HCT116 (cell line): ENCODE measurements around the gene BLOC1S2. TPM values are rescaled to one million over a fixed set of nuclear protein-coding genes. Genes with fewer than 3 reads are reported as not detected.

Experiments
- ATAC-seq: fragments of 200-7000 bp; cut with Tn5 transposase; 2 replicates; pipeline ENCODE4 v1.9.1; 2020; ENCODE audit warnings: mild to moderate bottlenecking, moderate library complexity
- BruUV-seq: library from RNA; stranded (reverse); fragments of 400-500 nt; replicated peaks from 2 replicates; lab custom pipeline; 2021; lab: Mats Ljungman, UMichigan
- CTCF ChIA-PET: fragments of 300-600 bp; sonication (Branson Sonifier 250); formaldehyde crosslinking; loops from one replicate; lab custom pipeline; 2021; ENCODE audit warnings: antibody characterized with exemption; lab: Charles Lee
- POLR2A ChIA-PET: fragments of 300-600, 350-600 bp; sonication (Branson Sonifier 250); formaldehyde crosslinking; loops from one replicate; lab custom pipeline; 2021; ENCODE audit warnings: antibody characterized with exemption; lab: Charles Lee
- RAD21 ChIA-PET, 2 experiments: fragments of 300-600 bp; sonication (Branson Sonifier 250); formaldehyde crosslinking; loops; one replicate each; lab custom pipeline; 2023; ENCODE audit warnings: low total read pairs in 2 of 2; ENCODE audit not compliant: uncharacterized antibody in 2 of 2, unreplicated experiment in 2 of 2, low non-redundant PET in 1 of 2; lab: Charles Lee
- DNase-seq: peaks from one replicate; pipeline ENCODE4 v3.0.0-alpha.2; 2010; ENCODE audit warnings: low read depth, low spot score
- H2AFZ ChIP-seq: fragments of 200-600 bp; shearing (Covaris generic), sonication (generic); 2 replicates; pipeline ENCODE4 v1.6.1; 2017; ENCODE audit warnings: low read depth, mixed run types, mixed read lengths, antibody characterized with exemption, low read length; ENCODE audit not compliant: poor library complexity, severe bottlenecking
- H3K27ac ChIP-seq: 2 replicates; pipeline ENCODE4 v1.5.1; 2012; ENCODE audit warnings: low read depth, low read length
- H3K27me3 ChIP-seq: fragments of 200-600 bp; sonication (generic); 2 replicates; pipeline ENCODE4 v1.6.1; 2016; ENCODE audit warnings: mixed run types, low read length, mixed read lengths; ENCODE audit not compliant: insufficient read depth
- H3K36me3 ChIP-seq, 2 experiments: fragments of 200-500 bp in 1 of 2; fragments of 200-600 bp in 1 of 2; sonication (Bioruptor generic) in 1 of 2; sonication (generic) in 1 of 2; 2 replicates each; pipeline versions ENCODE4 v1.5.1 to v1.6.1; 2014 to 2016; ENCODE audit warnings: low read length in 2 of 2, inconsistent platforms in 1 of 2, mixed read lengths in 1 of 2, mixed run types in 1 of 2; ENCODE audit not compliant: insufficient read depth in 2 of 2, control insufficient read depth in 1 of 2
- H3K4me1 ChIP-seq, 2 experiments: fragments of 200-600 bp in 1 of 2; sonication (generic) in 1 of 2; 2 replicates each; pipeline versions ENCODE4 v1.5.1 to v1.6.1; 2012 to 2017; ENCODE audit warnings: low read length in 2 of 2, inconsistent platforms in 1 of 2, mild to moderate bottlenecking in 1 of 2, mixed read lengths in 1 of 2, mixed run types in 1 of 2, moderate library complexity in 1 of 2; ENCODE audit not compliant: insufficient read depth in 2 of 2, control insufficient read depth in 1 of 2
- H3K4me2 ChIP-seq: fragments of 200-600 bp; sonication (generic); 2 replicates; pipeline ENCODE4 v1.6.1; 2017; ENCODE audit warnings: mixed run types, low read length, mixed read lengths
- H3K4me3 ChIP-seq, 2 experiments: fragments of 200-600 bp in 1 of 2; sonication (generic) in 1 of 2; replicated peaks in 1 of 2; 2 replicates each; pipeline ENCODE4 v1.5.1; 2011 to 2016; ENCODE audit warnings: low read length in 2 of 2, control low read depth in 1 of 2, low read depth in 1 of 2, mild to moderate bottlenecking in 1 of 2, mixed read lengths in 1 of 2, mixed run types in 1 of 2
- H3K79me2 ChIP-seq: fragments of 200-600 bp; sonication (generic); 2 replicates; pipeline ENCODE4 v1.6.1; 2017; ENCODE audit warnings: mild to moderate bottlenecking, mixed run types, low read length, moderate library complexity, mixed read lengths; ENCODE audit not compliant: insufficient read depth
- H3K9ac ChIP-seq: fragments of 200-600 bp; sonication (generic); 2 replicates; pipeline ENCODE4 v1.6.1; 2016; ENCODE audit warnings: low read length, mixed read lengths
- H3K9me2 ChIP-seq: fragments of 200-600 bp; sonication (generic), shearing (Covaris generic); 2 replicates; pipeline ENCODE4 v1.6.1; 2017; ENCODE audit warnings: mixed run types, mild to moderate bottlenecking, moderate library complexity; ENCODE audit not compliant: insufficient read depth
- H3K9me3 ChIP-seq, 2 experiments: fragments of 200-500 bp in 1 of 2; fragments of 200-600 bp in 1 of 2; sonication (Bioruptor generic) in 1 of 2; sonication (generic) in 1 of 2; 2 replicates each; pipeline ENCODE4 v1.6.1; 2014 to 2017; ENCODE audit warnings: low read length in 2 of 2, mixed read lengths in 2 of 2, inconsistent platforms in 1 of 2, low read depth in 1 of 2, mild to moderate bottlenecking in 1 of 2, mixed run types in 1 of 2, moderate library complexity in 1 of 2; ENCODE audit not compliant: control insufficient read depth in 1 of 2, insufficient read depth in 1 of 2
- H4K20me1 ChIP-seq: fragments of 200-600 bp; sonication (generic), shearing (Covaris generic); 2 replicates; pipeline ENCODE4 v1.6.1; 2017; ENCODE audit warnings: mixed run types, mild to moderate bottlenecking, moderate library complexity; ENCODE audit not compliant: insufficient read depth
- CTCF ChIP-seq, 3 experiments: fragments of 200-600 bp in 1 of 3; sonication (generic) in 1 of 3; IDR thresholded peaks in 2 of 3; conservative IDR thresholded peaks in 1 of 3; 2 replicates each; pipeline ENCODE4 v1.5.1; 2012 to 2017; ENCODE audit warnings: low read depth in 2 of 3, low read length in 2 of 3, antibody characterized with exemption in 1 of 3, borderline replicate concordance in 1 of 3, control low read depth in 1 of 3, mild to moderate bottlenecking in 1 of 3, mixed read lengths in 1 of 3, mixed run types in 1 of 3, moderate library complexity in 1 of 3; ENCODE audit not compliant: insufficient read depth in 1 of 3
- FOSL1 ChIP-seq: IDR thresholded peaks from 2 replicates; pipeline ENCODE4 v1.6.1; 2012; ENCODE audit warnings: low read depth
- POLR2A ChIP-seq: IDR thresholded peaks from 2 replicates; pipeline ENCODE4 v1.7.0; 2011; ENCODE audit warnings: borderline replicate concordance; ENCODE audit not compliant: insufficient read depth, insufficient read length; ENCODE audit errors: extremely low read depth
- POLR2AphosphoS5 ChIP-seq: IDR thresholded peaks from 2 replicates; pipeline ENCODE4 v1.6.1; 2011; ENCODE audit warnings: mild to moderate bottlenecking, low read depth, low read length, moderate library complexity
- RAD21 ChIP-seq: IDR thresholded peaks from 2 replicates; pipeline ENCODE4 v1.6.1; 2012; ENCODE audit warnings: low read depth, mild to moderate bottlenecking
- SP1 ChIP-seq: IDR thresholded peaks from 2 replicates; pipeline ENCODE4 v1.6.1; 2012; ENCODE audit warnings: low read depth
- intact Hi-C: fragments of 100-400 bp; cut with micrococcal nuclease; formaldehyde crosslinking; loops from 2 replicates; pipeline ENCODE4 v1.10.0; 2022
- total RNA-seq: library from RNA; stranded (reverse); gene quantifications from one replicate; pipeline ENCODE4 v1.2.1, GENCODE V29; 2021; ENCODE audit not compliant: unreplicated experiment
- TF ChIP-seq, protein P1 (sequence below): IDR thresholded peaks from 2 replicates; pipeline ENCODE4 v1.6.1; 2011; ENCODE audit warnings: mild to moderate bottlenecking, low read length, moderate library complexity; ENCODE audit not compliant: insufficient replicate concordance; ENCODE audit errors: extremely low read depth

Gene BLOC1S2
- total RNA-seq, 1 experiment from 2014 or later = 54.6 TPM

- ATAC-seq = peak; percentile 87
Measured at GRCh38 chr10:100303724-100304319, 17.3 kb upstream of the BLOC1S2 start.

More at GRCh38 chr10:100303724-100304319, 17.3 kb upstream of the BLOC1S2 start:
- no peaks in the 10 kb centered on the region for H3K36me3 ChIP-seq
- no peak overlapping the region for H3K27ac ChIP-seq
- DNase-seq = peak; percentile 32
- TF ChIP-seq, protein P1, sequence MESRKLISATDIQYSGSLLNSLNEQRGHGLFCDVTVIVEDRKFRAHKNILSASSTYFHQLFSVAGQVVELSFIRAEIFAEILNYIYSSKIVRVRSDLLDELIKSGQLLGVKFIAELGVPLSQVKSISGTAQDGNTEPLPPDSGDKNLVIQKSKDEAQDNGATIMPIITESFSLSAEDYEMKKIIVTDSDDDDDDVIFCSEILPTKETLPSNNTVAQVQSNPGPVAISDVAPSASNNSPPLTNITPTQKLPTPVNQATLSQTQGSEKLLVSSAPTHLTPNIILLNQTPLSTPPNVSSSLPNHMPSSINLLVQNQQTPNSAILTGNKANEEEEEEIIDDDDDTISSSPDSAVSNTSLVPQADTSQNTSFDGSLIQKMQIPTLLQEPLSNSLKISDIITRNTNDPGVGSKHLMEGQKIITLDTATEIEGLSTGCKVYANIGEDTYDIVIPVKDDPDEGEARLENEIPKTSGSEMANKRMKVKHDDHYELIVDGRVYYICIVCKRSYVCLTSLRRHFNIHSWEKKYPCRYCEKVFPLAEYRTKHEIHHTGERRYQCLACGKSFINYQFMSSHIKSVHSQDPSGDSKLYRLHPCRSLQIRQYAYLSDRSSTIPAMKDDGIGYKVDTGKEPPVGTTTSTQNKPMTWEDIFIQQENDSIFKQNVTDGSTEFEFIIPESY = no peak
- TF ChIP-seq SP1 (0 out of 2 replicates have a peak, but pooled peaks have one; percentile 11), POLR2A (no peak), CTCF (IDR thresholded peaks at IDR 0.05 in 2 of 3, conservative IDR thresholded peaks at IDR 0.05 in 1 of 3; ENCODE audit: borderline replicate concordance in 1 of 3, insufficient read depth in 1 of 3, low read depth in 2 of 3, low read length in 2 of 3) (peak; percentile 84 to 91 (median 87); a peak in 5 of 6 replicates), RAD21 (peak; percentile 89), POLR2AphosphoS5 (no peak), FOSL1 (no peak)
- BruUV-seq = no TSS peak
- ChIA-PET RAD21 (no interaction called here), POLR2A (no interaction called here), CTCF (interaction anchor here (0.7 to 1.8 kb wide), 13 partner anchors 9 to 585 kb away, joined by 3 to 16 read pairs (median 4); partner anchors contain the start of gene SCD)
- H3K4me3 ChIP-seq = no peak overlapping the region
- H3K9ac ChIP-seq = no peak overlapping the region
- peak overlapping the region; percentile 32 for H2AFZ ChIP-seq
- peak overlapping the region; percentile 1; the same call in 1 of the 2 replicates for H3K4me2 ChIP-seq
- intact Hi-C loops = loop anchor here (1.0 to 5.0 kb wide), 4 partner anchors 33 to 574 kb away; no protein-coding TSS in a partner anchor
- H3K27me3 ChIP-seq = no peaks in the 10 kb centered on the region; the same call in 1 of the 2 replicates
- peaks cover 4 to 7% of the 10 kb centered on the region in 2 experiments; a peak in 2 of 4 replicates for H3K4me1 ChIP-seq
- no peaks in the 10 kb centered on the region for H4K20me1 ChIP-seq
- no peaks in the 10 kb centered on the region for H3K9me2 ChIP-seq
- no peaks in the 10 kb centered on the region for H3K9me3 ChIP-seq
- H3K79me2 ChIP-seq = no peaks in the 10 kb centered on the region
